Thymus (tissue), 11 donors: ENCODE data around the gene EEF2. TPM values are rescaled to one million over a fixed set of nuclear protein-coding genes. Genes with fewer than 3 reads are reported as not detected.
A peak's percentile ranks its signal among the peaks of the same experiment; 100 is the strongest.
"Not testable (repeated sequence)": the region's sequence is repeated elsewhere in the genome, so short reads cannot be mapped to it uniquely, and the experiment has no call there.

Experiments
- DNase-seq, 9 donors: peaks; one replicate each; pipeline ENCODE4 v3.0.0-alpha.2; 2013; ENCODE audit warnings: low spot score in 9 of 9, low read depth in 6 of 9, missing footprints in 1 of 9
- H3K27ac ChIP-seq, 2 donors: one replicate each; pipeline ENCODE4 v1.5.1; 2013; ENCODE audit warnings: control low read depth in 1 of 2, low read depth in 1 of 2, low read length in 1 of 2, mild to moderate bottlenecking in 1 of 2, moderate library complexity in 1 of 2
- H3K27me3 ChIP-seq, 2 donors: one replicate each; pipeline ENCODE4 v1.5.1; 2013; ENCODE audit warnings: low read length in 1 of 2; ENCODE audit not compliant: control insufficient read depth in 2 of 2, insufficient read depth in 1 of 2
- H3K36me3 ChIP-seq, 2 donors: one replicate each; pipeline ENCODE4 v1.5.1; 2013; ENCODE audit warnings: low read length in 1 of 2, mild to moderate bottlenecking in 1 of 2, moderate library complexity in 1 of 2; ENCODE audit not compliant: control insufficient read depth in 2 of 2, insufficient read depth in 2 of 2
- H3K4me1 ChIP-seq, 2 donors: one replicate each; pipeline ENCODE4 v1.5.1; 2013; ENCODE audit warnings: low read length in 2 of 2; ENCODE audit not compliant: control insufficient read depth in 2 of 2, insufficient read depth in 2 of 2
- H3K4me3 ChIP-seq, 2 donors: one replicate each; pipeline ENCODE4 v1.5.1; 2013; ENCODE audit warnings: low read length in 2 of 2, control low read depth in 1 of 2, mild to moderate bottlenecking in 1 of 2
- H3K9me3 ChIP-seq, 2 donors: one replicate each; pipeline ENCODE4 v1.5.1; 2013; ENCODE audit warnings: low read length in 1 of 2, mild to moderate bottlenecking in 1 of 2; ENCODE audit not compliant: control insufficient read depth in 2 of 2, insufficient read depth in 1 of 2
- WGBS: extraction: QIAGEN DNeasy Blood & Tissue Kit; methylation state at CpG from one replicate; pipeline ENCODE4 v1.1.7; 2013; 5-methylcytosine and 5-hydroxymethylcytosine counted together
- polyA plus RNA-seq: library from polyadenylated mRNA; stranded (reverse); fragments of 200-250 nt; gene quantifications from one replicate; pipeline ENCODE4 v1.2.3, GENCODE V29; 2013
- total RNA-seq: library from RNA; stranded (reverse); fragments of 120-200 nt; gene quantifications from one replicate; pipeline ENCODE4 v1.2.4, GENCODE V29; 2013
- donor health status: healthy.

Gene EEF2
- total and polyA plus RNA-seq, 2 donors, result 815 to 1,612 TPM

DNA sequence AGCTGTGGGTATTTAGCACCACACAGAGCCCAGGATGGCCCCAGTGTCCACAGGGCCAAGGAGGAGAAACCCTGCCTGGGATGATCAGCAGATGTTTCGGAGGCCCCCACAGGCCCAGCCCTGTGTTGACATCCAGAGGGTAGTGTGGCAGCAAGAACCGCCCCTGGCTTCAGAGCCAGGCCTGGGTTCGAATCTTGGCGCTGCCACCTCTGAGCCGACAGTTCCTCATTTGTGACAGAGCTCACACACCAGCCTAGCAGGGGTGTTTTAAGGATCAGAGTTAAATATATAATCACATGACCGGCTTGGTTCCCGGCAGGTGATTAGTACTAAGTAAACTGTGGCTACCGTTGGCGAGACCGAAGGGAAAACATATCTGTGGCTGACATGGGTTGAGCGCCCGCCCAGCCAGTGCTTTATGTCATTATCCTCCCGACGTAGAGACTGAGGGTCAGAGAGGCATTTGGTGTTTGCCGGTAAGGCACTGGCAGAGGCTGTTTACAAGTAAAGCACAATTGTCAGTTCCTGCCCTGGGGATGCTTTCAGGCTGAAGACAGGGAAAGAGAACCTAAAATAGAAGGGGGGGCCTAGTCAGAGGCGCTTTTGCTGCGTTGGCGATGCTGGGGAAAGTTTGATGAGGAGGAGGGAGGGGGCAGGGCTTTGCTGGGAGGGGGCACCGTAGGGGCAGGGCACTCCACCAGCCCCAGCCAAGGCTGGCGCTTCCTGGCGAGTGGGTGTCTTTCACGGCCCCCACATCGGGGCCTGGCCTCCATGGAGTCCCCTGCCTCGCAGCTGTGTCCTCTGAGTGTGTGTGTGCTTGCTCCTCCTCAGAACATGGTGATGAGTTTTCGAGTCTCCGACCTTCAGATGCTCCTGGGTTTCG is 27.1 kb upstream of the EEF2 start:
- H3K27ac ChIP-seq, result no peak overlapping the region
- no peaks in the 10 kb centered on the region for H3K27me3 ChIP-seq
- DNase-seq, result no peak
- H3K4me3 ChIP-seq, result no peak overlapping the region
- 95% methylated on average over 27 of the region's 27 CpGs for WGBS
- H3K9me3 ChIP-seq, result no peaks in the 10 kb centered on the region
- H3K4me1 ChIP-seq, result peaks cover 10 to 21% of the 10 kb centered on the region in 2 donors
- H3K36me3 ChIP-seq, result peaks cover 46 to 54% of the 10 kb centered on the region in 2 donors

DNA sequence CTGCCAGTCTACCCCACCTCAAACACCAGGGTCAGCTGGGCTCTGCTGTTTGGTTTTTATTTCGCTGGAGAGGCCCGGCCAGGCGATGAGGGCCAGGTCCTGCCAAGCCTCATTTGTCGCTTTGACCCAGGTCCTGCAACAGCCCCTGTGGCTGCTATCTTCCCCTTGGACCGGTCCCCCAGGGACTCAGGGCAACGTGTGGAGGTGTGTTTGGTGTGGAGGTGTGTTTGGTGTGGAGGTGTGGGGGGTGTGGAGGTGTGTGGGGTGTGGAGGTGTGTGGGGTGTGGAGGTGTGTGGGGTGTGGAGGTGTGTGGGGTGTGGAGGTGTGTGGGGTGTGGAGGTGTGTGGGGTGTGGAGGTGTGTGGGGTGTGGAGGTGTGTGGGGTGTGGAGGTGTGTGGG is 26.2 kb upstream of the EEF2 start:
- not testable (repeated sequence) for DNase-seq, H3K4me3 ChIP-seq, H3K9me3 ChIP-seq, H3K27ac ChIP-seq, H3K27me3 ChIP-seq
- WGBS, result 96% methylated on average over 6 of the region's 6 CpGs
- Histone ChIP-seq H3K4me1 (peaks cover 10 to 27% of the 10 kb centered on the region in 2 donors), H3K36me3 (peaks cover 37 to 48% of the 10 kb centered on the region in 2 donors)

DNA sequence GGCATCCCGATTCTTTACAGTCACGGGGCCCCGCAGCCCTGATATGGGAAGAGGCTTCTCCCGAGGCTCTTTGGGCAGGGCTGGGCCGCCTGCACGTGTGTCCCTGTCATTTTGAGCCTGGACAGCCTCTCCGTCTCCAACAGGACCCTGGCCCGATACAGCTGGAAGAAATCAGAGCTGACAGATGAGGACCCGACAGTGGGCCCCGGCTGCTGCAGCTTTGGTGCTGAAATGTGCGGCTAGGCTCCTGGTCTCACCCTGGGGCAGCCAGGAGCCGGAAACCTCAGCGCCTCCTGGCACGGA is 25.5 kb upstream of the EEF2 start:
- no peak for DNase-seq

DNA sequence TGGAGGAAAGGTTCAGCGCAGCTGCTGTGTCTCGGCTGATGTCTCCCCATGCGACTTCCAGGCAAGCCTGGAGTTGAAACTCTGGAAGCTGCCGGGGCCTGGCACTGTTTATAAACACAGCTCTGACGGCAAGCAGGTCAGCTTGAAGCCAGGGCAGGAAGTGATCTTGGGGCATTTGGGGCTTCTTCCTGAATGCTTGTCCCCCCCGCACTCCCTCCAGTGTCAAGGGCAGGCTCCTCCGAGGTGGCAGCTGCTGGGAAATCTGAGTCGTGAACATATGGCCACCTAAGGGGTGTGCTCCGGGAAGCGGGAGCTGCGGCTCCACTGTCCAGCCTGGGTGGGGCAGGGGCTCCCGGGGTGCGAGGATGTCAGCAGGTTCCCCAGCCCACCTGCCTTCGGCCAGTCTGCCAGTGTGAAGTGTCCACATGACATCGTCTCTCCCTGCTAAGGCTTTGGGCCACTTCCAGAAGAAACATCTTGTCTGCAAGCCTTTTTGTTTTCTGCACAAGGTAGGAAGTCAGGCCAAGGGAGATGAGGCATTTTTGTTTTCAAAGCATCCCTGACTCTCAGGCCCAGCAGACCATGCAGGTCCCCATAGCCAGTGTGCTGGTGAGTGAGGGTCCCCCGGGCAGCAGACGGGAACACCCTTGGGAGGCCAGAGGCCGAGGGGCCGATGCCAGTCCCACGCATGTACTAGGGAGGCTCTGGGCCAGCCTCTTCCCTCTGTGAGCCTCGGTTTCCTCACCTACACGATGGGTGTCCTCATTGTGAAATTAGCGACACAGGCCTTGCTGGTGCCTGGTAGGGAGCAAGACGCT is 24.9 kb upstream of the EEF2 start:
- peaks cover 10 to 30% of the 10 kb centered on the region in 2 donors for H3K4me1 ChIP-seq

More for the DNA sequence above, 25.5 kb upstream of the EEF2 start:
- peaks cover 37 to 41% of the 10 kb centered on the region in 2 donors for H3K36me3 ChIP-seq
- 95% methylated on average over 14 of the region's 14 CpGs for WGBS
- no peak overlapping the region for H3K4me3 ChIP-seq
- H3K9me3 ChIP-seq, result no peaks in the 10 kb centered on the region
- peaks cover 10 to 30% of the 10 kb centered on the region in 2 donors for H3K4me1 ChIP-seq
- no peaks in the 10 kb centered on the region for H3K27me3 ChIP-seq
- H3K27ac ChIP-seq, result no peak overlapping the region

DNA sequence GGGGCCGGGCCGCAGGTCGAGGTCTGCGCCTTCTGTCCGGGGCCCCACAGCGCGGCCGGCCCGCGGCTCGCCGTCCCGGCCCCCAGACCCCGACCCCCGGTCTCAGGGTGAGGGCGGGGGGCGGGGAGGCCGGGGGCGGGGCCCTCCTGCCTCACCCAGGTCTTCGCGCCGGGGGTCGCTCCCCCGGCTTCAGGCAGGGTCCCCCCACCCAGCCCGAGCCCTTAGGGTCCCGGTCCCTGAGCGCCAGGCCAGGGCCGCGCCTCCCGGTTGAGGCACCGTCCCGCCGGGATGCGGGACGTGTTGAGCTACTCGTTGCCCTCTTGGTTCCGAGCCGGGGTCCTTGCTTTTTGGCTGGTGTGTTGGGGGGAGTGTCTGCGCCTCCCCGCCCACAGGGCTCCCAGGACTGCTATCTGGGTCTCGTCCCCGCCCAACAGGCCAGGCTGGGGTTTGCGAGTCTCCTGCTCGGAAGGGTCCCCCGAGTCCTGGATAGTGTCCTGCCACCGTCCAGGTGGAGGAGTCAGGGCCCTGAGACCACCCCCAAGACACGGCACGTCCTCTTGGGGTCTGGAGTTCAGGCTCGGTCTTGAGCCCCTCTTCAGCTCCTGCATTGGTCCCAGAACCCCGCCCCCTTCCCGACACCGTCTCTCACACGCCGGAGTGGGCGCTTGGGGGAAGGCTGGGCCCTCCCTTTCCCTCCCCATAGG is 22.7 kb upstream of the EEF2 start:
- H3K27me3 ChIP-seq, result no peaks in the 10 kb centered on the region
- DNase-seq, result peak in 2 of 9 donors; percentile 31 to 36
- no peaks in the 10 kb centered on the region for H3K9me3 ChIP-seq
- H3K36me3 ChIP-seq, result peaks cover 16 to 20% of the 10 kb centered on the region in 2 donors
- H3K4me3 ChIP-seq, result peak overlapping the region; percentile 69 to 95
- under 1% methylated on average over 53 of the region's 55 CpGs for WGBS
- peaks cover 10 to 30% of the 10 kb centered on the region in 2 donors for H3K4me1 ChIP-seq
- peak overlapping the region in 1 of 2 donors; percentile 90 for H3K27ac ChIP-seq

More for the DNA sequence above, 24.9 kb upstream of the EEF2 start:
- H3K4me3 ChIP-seq, result no peak overlapping the region
- H3K36me3 ChIP-seq, result peaks cover 36 to 37% of the 10 kb centered on the region in 2 donors
- no peak for DNase-seq
- 93% methylated on average over 24 of the region's 24 CpGs for WGBS
- H3K9me3 ChIP-seq, result no peaks in the 10 kb centered on the region
- H3K27ac ChIP-seq, result peak overlapping the region in 1 of 2 donors; percentile 18
- no peaks in the 10 kb centered on the region for H3K27me3 ChIP-seq

DNA sequence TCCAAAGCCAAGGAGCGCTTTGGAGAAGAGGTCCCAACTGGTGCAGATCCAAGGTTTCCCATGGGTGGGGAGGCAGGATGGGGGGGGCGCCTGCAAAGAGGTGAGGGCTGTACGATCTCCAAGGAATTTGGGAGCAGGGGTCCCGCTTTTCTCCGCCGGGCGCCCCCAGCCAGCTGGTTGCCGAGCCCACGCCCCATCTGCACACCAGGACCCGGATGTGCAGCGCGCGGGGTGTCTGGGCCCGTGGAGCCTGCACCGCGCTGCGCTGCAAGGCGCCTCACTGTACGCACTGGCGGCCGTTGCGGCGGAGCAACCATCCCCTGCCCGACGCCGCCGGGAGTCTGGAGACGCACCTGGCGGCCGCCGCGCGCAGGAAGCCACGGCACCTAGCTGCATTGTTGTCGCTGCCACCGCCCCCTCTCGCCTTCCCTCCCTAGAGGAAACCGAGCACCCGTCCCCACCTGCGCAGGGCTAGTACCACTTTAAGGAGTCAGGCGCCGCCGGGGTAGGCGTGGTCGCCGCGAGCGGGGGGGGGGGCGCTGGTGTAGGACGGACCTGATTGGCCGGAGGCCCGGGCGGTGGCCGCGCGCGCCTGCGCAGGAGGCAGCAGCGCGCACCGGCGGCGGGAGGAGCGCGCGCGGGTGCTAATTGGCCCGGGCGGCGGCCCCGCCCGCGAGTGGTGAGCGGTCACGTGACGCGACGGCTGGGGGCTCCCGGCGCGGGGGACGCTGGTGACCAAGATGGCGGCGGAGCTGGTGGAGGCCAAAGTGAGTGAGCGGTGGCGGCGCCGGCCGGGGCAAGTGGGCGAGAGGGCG is 22.0 kb upstream of the EEF2 start, which contains the start of gene PIAS4:
PIAS4 (plus strand) TSS at position 716 of the 815 bp plus-strand sequence; CDS start at position 741, 25 bp downstream.
- Histone ChIP-seq H3K27me3 (no peaks in the 10 kb centered on the region), H3K36me3 (peaks cover 12 to 16% of the 10 kb centered on the region in 2 donors), H3K4me3 (peak within 1 kb of the TSS; percentile 69 to 95), H3K27ac (peak within 1 kb of the TSS; percentile 88 to 90), H3K9me3 (no peaks in the 10 kb centered on the region), H3K4me1 (peaks cover 10 to 30% of the 10 kb centered on the region in 2 donors)
- DNase-seq, result peak; percentile 82 to 98 (median 96)
- WGBS, result under 1% methylated on average over 91 of the region's 91 CpGs

DNA sequence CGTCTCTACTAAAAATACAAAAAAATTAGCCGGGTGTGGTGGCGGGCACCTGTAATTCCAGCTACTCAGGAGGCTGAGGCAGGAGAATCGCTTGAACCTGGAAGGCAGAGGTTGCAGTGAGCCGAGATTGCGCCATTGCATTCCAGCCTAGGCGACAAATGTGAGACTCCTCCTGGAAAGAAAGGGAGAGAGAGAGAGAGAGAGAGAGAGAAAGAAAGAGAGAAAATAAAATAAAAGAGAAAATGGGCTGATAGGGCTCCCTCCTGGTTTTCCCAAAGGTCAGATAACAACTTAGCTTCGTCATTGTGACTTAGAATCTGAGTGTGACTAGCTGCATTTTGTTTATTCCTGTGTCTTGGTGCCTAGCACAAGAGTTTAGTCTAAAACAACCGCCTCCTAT is 20.2 kb upstream of the EEF2 start:
- not testable (repeated sequence) for H3K4me3 ChIP-seq, DNase-seq, H3K9me3 ChIP-seq, H3K27me3 ChIP-seq, H3K36me3 ChIP-seq, H3K27ac ChIP-seq
- peaks cover 10 to 27% of the 10 kb centered on the region in 2 donors for H3K4me1 ChIP-seq
- 99% methylated on average over 9 of the region's 9 CpGs for WGBS

DNA sequence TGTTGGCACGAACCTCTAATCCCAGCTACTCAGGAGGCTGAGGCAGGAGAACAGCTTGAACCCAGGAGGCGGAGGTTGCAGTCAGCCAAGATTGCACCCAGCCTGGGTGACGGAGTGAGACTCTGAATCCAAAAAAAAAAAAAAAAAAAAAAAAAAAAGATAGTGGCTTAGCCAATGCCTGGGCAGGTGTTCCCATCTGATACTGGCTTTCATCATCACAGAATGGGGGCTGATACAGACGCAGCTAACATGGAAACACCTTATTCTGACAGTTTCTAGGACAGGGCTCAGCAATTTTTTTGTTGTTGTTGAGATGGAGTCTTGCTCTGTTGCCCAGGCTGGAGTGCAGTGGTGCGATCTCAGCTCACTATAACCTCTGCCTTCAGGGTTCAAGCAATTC is 15.5 kb upstream of the EEF2 start:
- not testable (repeated sequence) for H3K36me3 ChIP-seq, DNase-seq, H3K27me3 ChIP-seq, H3K4me1 ChIP-seq, H3K9me3 ChIP-seq, H3K27ac ChIP-seq, H3K4me3 ChIP-seq
- WGBS, result 91% methylated on average over 5 of the region's 5 CpGs
